Muscle layer of colon (tissue), 2 donors: ENCODE measurements around the gene DAPK2.

Source experiments
- H3K27ac ChIP-seq: one replicate; pipeline ENCODE4 v1.7.0; 2013; ENCODE audit warnings: low read depth, mild to moderate bottlenecking, low read length, moderate library complexity
- H3K27me3 ChIP-seq, 2 donors: one replicate each; pipeline ENCODE4 v1.7.0; 2013; ENCODE audit warnings: low read length in 2 of 2, mild to moderate bottlenecking in 2 of 2; ENCODE audit not compliant: insufficient read depth in 2 of 2, control insufficient read depth in 1 of 2
- H3K36me3 ChIP-seq: one replicate; pipeline ENCODE4 v1.7.0; 2013; ENCODE audit warnings: mild to moderate bottlenecking, low read length; ENCODE audit not compliant: insufficient read depth
- H3K4me1 ChIP-seq: one replicate; pipeline ENCODE4 v1.7.0; 2013; ENCODE audit warnings: mild to moderate bottlenecking, low read length; ENCODE audit not compliant: insufficient read depth
- H3K4me3 ChIP-seq, 2 donors: one replicate each; pipeline ENCODE4 v1.7.0; 2013; ENCODE audit warnings: low read length in 2 of 2, low read depth in 1 of 2, mild to moderate bottlenecking in 1 of 2, moderate library complexity in 1 of 2
- H3K9ac ChIP-seq: one replicate; pipeline ENCODE4 v1.7.0; 2013; ENCODE audit warnings: low read length
- H3K9me3 ChIP-seq: one replicate; pipeline ENCODE4 v1.7.0; 2013; ENCODE audit warnings: mild to moderate bottlenecking, low read length
- donor health status: abdominal sarcoma.
- donor health status: Adenocarcinoma of cecum.

The DAPK2 gene

GRCh38 chr15:64004587-64004986 lies 41.7 kb downstream of the DAPK2 start:
- Histone ChIP-seq H3K27ac (no peak overlapping the region), H3K4me3 (no peak overlapping the region), H3K36me3 (no peaks in the 10 kb centered on the region), H3K9me3 (no peaks in the 10 kb centered on the region), H3K4me1 (no peaks in the 10 kb centered on the region), H3K27me3 (no peaks in the 10 kb centered on the region), H3K9ac (no peak overlapping the region)

GRCh38 chr15:64004056-64004455 lies 42.2 kb downstream of the DAPK2 start:
- H3K4me3 ChIP-seq: no peak overlapping the region
- H3K9ac ChIP-seq: no peak overlapping the region
- no peaks in the 10 kb centered on the region for H3K36me3 ChIP-seq
- no peak overlapping the region for H3K27ac ChIP-seq
- no peaks in the 10 kb centered on the region for H3K27me3 ChIP-seq
- no peaks in the 10 kb centered on the region for H3K9me3 ChIP-seq
- H3K4me1 ChIP-seq: no peaks in the 10 kb centered on the region

DNA sequence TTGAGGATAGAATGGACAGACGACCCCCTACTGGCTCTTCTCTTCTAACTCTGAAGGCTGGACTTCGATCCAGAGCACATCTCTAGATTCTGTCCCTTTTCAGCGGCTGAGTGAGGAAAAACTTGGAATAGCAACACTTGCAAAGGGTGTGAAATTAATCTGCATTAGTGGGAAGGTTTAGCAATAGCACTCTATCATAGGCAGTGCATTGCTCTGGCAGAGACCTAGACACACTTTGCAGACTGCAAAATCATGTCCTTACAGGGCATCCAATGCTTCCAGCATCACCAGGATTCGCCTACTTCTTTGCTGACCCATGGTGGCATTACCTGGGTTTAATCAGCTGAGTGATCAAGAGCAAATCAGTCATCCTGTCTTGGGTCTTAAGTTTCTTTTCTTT lies 43.1 kb downstream of the DAPK2 start:
- H3K4me1 ChIP-seq: no peaks in the 10 kb centered on the region
- no peaks in the 10 kb centered on the region for H3K9me3 ChIP-seq
- H3K4me3 ChIP-seq: no peak overlapping the region
- no peaks in the 10 kb centered on the region for H3K36me3 ChIP-seq
- no peak overlapping the region for H3K9ac ChIP-seq
- H3K27me3 ChIP-seq: no peaks in the 10 kb centered on the region
- no peak overlapping the region for H3K27ac ChIP-seq

GRCh38 chr15:64001148-64001547 lies 45.1 kb downstream of the DAPK2 start:
- no peak overlapping the region for H3K27ac ChIP-seq
- no peaks in the 10 kb centered on the region for H3K4me1 ChIP-seq
- H3K9ac ChIP-seq: no peak overlapping the region

DNA sequence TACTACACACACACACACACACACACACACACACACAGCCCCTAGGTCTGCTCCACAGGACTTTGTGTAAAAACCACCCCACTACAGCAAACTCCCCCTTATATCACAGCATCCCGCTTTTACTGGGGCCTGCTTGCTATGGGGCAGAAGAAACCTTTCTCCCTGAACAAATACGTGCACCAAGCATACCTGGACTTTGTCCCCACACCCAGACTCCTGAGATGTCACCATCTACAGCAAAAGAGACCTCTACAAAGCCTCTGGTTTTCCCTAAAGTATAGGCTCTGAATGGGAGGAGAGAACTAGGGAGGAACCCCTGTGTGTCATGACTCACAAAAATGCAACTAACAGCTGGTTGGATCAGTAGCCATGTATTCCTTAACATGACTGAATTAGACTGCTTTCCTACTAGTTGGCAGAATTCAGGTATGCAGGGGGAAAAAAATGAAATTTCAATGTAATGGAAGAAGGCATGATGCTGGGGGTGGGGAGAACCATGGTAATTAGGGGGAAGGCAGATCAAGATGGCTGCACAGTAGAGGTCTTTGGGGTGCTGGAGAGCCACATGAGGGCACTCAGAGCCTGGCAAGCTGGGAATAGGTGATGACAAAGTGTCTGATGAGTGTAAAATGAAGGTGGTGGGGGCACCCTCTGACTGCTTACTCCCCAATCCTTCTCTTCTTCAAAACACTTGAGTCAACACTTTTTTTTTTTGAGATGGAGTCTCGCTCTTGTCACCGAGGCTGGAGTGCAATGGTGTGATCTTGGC lies 45.9 kb downstream of the DAPK2 start:
- Histone ChIP-seq H3K4me3 (no peak overlapping the region), H3K36me3 (no peaks in the 10 kb centered on the region), H3K27me3 (no peaks in the 10 kb centered on the region), H3K27ac (no peak overlapping the region), H3K9ac (no peak overlapping the region), H3K9me3 (no peaks in the 10 kb centered on the region), H3K4me1 (no peaks in the 10 kb centered on the region)

More at GRCh38 chr15:64001148-64001547, 45.1 kb downstream of the DAPK2 start:
- Histone ChIP-seq H3K27me3 (no peaks in the 10 kb centered on the region), H3K36me3 (no peaks in the 10 kb centered on the region), H3K9me3 (no peaks in the 10 kb centered on the region), H3K4me3 (no peak overlapping the region)

DNA sequence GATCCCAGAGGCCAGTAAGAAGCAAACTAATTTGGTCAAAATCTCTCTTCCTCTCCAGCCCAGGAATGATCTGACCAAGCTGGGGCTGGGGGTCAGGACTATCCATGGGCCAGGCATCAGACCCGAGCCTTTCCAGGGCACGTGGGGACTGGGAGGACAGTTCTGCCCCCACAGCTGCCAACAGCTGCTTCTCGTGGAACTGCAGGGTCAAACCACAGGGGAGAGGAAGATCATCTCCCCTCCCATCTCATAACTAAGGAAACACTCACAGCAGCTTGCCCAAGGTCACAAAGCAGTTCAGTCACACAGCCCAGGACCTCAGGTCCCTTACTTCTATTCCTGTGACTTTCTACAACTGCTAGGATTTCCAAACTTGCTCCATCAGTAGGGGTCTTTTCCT lies 47.1 kb downstream of the DAPK2 start:
- Histone ChIP-seq H3K27me3 (no peaks in the 10 kb centered on the region), H3K4me1 (no peaks in the 10 kb centered on the region), H3K9ac (no peak overlapping the region), H3K36me3 (no peaks in the 10 kb centered on the region), H3K9me3 (no peaks in the 10 kb centered on the region), H3K4me3 (no peak overlapping the region), H3K27ac (no peak overlapping the region)

- H3K27me3 ChIP-seq: no peaks in the 10 kb centered on the region
- H3K36me3 ChIP-seq: no peaks in the 10 kb centered on the region
- H3K9ac ChIP-seq: no peak overlapping the region
- H3K9me3 ChIP-seq: no peaks in the 10 kb centered on the region
- H3K27ac ChIP-seq: no peak overlapping the region
- no peaks in the 10 kb centered on the region for H3K4me1 ChIP-seq
- H3K4me3 ChIP-seq: no peak overlapping the region
Measured at GRCh38 chr15:63998489-63998888, 47.8 kb downstream of the DAPK2 start.

DNA sequence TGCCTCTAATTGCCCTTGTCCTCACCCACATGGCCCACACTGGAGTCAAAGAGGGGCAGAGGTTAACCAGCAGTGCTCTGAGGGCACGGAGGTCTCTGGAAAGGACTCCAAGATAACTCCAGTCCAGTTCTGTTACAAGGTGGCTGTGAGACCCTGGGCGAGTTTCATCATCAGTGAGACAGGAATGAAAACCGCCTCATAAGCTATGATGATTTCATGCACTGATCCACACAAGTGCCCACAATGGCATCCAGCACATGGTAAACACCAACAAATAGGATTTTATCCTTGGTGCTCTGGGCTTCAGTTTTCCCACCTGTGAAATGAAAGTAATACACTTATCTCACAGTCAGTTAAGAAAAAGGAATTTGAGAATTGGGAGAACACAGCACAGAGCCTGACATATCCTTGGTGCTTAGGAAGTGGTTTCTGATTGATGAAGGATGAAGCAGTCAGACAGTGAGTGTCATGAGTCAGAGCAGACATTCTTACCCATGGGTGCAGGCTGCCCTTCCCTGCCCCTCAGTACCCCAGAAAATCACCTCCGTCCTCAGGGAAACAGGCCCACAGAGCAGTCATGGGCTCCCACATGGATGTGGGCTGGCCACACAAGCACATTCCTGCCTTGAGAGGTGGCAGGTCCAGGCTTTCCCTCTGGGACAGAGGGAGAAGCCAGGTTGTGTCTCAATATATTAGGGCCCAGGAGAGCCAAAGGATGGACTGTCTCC lies 48.4 kb downstream of the DAPK2 start:
- Histone ChIP-seq H3K27ac (no peak overlapping the region), H3K4me3 (no peak overlapping the region), H3K4me1 (no peaks in the 10 kb centered on the region), H3K9ac (no peak overlapping the region), H3K27me3 (no peaks in the 10 kb centered on the region), H3K9me3 (no peaks in the 10 kb centered on the region), H3K36me3 (no peaks in the 10 kb centered on the region)

DNA sequence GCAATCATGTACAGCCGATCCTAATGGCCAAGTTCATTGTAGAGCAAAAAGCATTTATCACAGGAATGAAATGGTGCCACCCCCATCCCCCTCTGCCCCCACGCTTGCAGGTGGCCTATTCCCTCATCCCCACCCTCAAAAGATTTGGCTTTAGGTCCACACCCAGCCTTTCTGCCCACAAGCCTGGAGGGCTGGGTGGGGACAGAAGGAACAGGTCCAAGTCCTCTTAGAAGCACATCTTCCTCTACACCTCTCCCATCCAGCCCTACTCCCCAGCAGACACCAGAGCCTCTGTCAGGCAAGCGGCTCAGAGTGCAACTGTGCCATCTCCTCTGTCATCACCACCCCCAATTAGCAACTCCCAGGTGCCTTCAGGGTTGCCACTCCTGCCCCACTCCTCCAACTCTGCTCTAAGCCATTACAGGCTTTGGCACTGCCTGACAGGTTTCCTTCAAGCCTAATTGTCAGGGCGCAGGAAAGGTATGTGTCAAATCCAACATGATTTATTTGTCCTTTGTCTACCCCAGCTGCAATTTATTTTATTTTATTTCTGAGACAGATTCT lies 49.4 kb downstream of the DAPK2 start:
- no peaks in the 10 kb centered on the region for H3K9me3 ChIP-seq
- H3K27me3 ChIP-seq: no peaks in the 10 kb centered on the region
- no peak overlapping the region for H3K4me3 ChIP-seq
- no peaks in the 10 kb centered on the region for H3K4me1 ChIP-seq
- no peaks in the 10 kb centered on the region for H3K36me3 ChIP-seq
- no peak overlapping the region for H3K9ac ChIP-seq
- no peak overlapping the region for H3K27ac ChIP-seq

GRCh38 chr15:63995789-63996188 lies 50.5 kb downstream of the DAPK2 start:
- H3K4me1 ChIP-seq: no peaks in the 10 kb centered on the region
- no peak overlapping the region for H3K27ac ChIP-seq

DNA sequence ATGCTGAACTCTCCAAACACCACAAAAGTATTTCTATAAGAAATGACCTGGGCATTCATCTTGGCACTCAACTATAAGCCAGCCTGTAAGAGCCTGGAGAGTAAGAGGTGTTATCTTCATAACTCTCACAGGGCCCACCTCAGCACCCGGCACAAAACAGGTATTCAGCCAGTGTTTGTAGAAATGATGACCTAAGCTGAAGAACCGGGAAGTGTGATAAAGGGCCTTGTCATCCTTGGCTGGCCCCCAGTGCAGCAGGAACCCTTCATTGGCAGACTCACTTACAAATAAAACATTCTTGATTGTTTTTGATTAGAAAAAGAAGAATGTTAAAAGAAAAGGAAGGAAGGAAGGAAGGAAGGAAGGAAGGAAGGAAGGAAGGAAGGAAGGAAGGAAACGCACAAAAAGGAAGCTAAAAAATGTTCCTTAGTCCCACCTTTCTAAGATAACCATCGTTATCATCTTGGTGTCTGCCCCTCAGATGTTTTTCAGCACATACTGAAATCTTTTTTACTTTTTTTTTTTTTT lies 52.1 kb downstream of the DAPK2 start:
- Histone ChIP-seq H3K27ac (no peak overlapping the region), H3K36me3 (no peaks in the 10 kb centered on the region), H3K27me3 (no peaks in the 10 kb centered on the region), H3K9me3 (no peaks in the 10 kb centered on the region), H3K9ac (no peak overlapping the region), H3K4me3 (no peak overlapping the region), H3K4me1 (no peaks in the 10 kb centered on the region)

More at GRCh38 chr15:63995789-63996188, 50.5 kb downstream of the DAPK2 start:
- no peaks in the 10 kb centered on the region for H3K27me3 ChIP-seq
- H3K36me3 ChIP-seq: no peaks in the 10 kb centered on the region
- H3K4me3 ChIP-seq: no peak overlapping the region
- no peak overlapping the region for H3K9ac ChIP-seq
- no peaks in the 10 kb centered on the region for H3K9me3 ChIP-seq
